Thyroid gland (tissue), 4 donors: ENCODE results near the gene INPP4B.

Experiments
- POLR2A ChIP-seq, 2 donors: fragments of 450-650 bp; IDR thresholded peaks; one replicate each; pipeline ENCODE4 v1.6.1; 2017; ENCODE audit warnings: antibody characterized with exemption in 2 of 2, mild to moderate bottlenecking in 2 of 2, moderate library complexity in 1 of 2
- TF ChIP-seq, protein P1 (sequence below), 6 experiments: fragments of 200-600 bp in 3 of 6; fragments of 450-650 bp in 3 of 6; sonication (generic) in 3 of 6; IDR thresholded peaks; one replicate each; pipeline ENCODE4 v1.5.1; 2016 to 2019; ENCODE audit warnings: antibody characterized with exemption in 6 of 6, mild to moderate bottlenecking in 2 of 6, inconsistent platforms in 1 of 6, moderate library complexity in 1 of 6

DNA sequence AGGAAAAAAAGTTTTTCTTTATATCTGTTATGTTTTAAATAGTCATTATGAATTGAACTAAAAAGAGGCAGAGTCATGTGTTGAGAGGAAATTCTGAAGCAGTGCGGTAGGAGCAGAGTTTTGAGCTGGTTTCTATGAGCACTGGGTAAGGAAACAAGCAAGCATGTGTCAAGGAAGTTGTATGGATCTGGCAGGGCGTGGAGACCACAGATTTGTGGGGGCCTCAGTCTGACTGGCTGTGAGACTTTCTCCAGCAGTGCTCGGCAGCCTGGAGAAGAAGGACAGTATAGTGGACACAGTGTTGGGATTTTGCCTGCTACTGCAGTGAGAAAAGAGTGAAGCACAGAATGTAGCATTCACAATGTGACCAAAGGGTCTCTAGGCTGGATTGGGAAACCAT lies 399.1 kb downstream of the INPP4B start:
- TF ChIP-seq, protein P1, sequence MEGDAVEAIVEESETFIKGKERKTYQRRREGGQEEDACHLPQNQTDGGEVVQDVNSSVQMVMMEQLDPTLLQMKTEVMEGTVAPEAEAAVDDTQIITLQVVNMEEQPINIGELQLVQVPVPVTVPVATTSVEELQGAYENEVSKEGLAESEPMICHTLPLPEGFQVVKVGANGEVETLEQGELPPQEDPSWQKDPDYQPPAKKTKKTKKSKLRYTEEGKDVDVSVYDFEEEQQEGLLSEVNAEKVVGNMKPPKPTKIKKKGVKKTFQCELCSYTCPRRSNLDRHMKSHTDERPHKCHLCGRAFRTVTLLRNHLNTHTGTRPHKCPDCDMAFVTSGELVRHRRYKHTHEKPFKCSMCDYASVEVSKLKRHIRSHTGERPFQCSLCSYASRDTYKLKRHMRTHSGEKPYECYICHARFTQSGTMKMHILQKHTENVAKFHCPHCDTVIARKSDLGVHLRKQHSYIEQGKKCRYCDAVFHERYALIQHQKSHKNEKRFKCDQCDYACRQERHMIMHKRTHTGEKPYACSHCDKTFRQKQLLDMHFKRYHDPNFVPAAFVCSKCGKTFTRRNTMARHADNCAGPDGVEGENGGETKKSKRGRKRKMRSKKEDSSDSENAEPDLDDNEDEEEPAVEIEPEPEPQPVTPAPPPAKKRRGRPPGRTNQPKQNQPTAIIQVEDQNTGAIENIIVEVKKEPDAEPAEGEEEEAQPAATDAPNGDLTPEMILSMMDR (IDR thresholded peaks at IDR 0.05): no peak
- no peak for TF ChIP-seq POLR2A (IDR thresholded peaks at IDR 0.05)
